ENCODE measurements around the gene KCMF1. TPM values are rescaled to one million over a fixed set of nuclear protein-coding genes. Genes with fewer than 3 reads are reported as not detected.
A peak's percentile ranks its signal among the peaks of the same experiment; 100 is the strongest.

Gene KCMF1
- total and polyA plus RNA-seq, 9 of the 15 experiments (the other 6 are each of a cell fraction or from before 2014, with no cell fraction given), result 6.8 to 88.2 (median 46.5) TPM

DNA sequence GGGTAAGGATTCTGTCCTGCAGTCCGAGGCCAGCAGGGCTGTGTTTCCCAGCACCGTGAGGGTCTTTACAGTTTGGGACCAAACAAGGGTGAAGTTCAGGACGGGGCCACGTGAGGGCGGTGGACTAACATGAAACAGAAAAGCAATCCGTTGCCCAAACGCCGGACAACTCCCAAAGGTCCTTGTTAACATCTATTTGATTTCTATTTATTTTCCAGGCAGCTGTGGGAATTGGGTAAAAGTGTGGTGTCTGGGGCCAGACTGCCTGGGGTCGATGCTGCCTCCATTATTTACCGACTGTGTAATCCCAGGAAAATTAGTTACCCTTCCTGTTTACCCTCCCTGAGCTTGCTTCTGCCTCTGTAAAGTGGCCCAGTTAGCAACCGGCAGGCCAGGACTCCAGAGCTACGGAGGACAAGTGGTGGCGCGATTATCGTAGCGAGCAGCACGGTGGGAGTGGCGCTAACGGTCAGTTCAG, 96.0 kb downstream of the KCMF1 start (continued):
- TF ChIP-seq, protein P1, sequence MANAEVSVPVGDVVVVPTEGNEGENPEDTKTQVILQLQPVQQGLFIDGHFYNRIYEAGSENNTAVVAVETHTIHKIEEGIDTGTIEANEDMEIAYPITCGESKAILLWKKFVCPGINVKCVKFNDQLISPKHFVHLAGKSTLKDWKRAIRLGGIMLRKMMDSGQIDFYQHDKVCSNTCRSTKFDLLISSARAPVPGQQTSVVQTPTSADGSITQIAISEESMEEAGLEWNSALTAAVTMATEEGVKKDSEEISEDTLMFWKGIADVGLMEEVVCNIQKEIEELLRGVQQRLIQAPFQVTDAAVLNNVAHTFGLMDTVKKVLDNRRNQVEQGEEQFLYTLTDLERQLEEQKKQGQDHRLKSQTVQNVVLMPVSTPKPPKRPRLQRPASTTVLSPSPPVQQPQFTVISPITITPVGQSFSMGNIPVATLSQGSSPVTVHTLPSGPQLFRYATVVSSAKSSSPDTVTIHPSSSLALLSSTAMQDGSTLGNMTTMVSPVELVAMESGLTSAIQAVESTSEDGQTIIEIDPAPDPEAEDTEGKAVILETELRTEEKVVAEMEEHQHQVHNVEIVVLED (CRISPR knock-in tag; IDR thresholded peaks at IDR 0.05), result no peak
- TF ChIP-seq GABPB1 (CRISPR knock-in tag; IDR thresholded peaks at IDR 0.05), result no peak
- no peak for TF ChIP-seq FOXA1 (IDR thresholded peaks at IDR 0.05; ENCODE audit: borderline replicate concordance)
- 0 out of 2 replicates have a peak, but pooled peaks have one; percentile 35 for TF ChIP-seq ATF7 (IDR thresholded peaks at IDR 0.05)
- TF ChIP-seq ZNF134 (CRISPR knock-in tag; conservative IDR thresholded peaks at IDR 0.05), result no peak
- no peak for TF ChIP-seq MAFK (IDR thresholded peaks at IDR 0.05; ENCODE audit: low read length)
- TF ChIP-seq POLR2AphosphoS2 (IDR thresholded peaks at IDR 0.05; ENCODE audit: low read length), result no peak
- TF ChIP-seq, protein P2, sequence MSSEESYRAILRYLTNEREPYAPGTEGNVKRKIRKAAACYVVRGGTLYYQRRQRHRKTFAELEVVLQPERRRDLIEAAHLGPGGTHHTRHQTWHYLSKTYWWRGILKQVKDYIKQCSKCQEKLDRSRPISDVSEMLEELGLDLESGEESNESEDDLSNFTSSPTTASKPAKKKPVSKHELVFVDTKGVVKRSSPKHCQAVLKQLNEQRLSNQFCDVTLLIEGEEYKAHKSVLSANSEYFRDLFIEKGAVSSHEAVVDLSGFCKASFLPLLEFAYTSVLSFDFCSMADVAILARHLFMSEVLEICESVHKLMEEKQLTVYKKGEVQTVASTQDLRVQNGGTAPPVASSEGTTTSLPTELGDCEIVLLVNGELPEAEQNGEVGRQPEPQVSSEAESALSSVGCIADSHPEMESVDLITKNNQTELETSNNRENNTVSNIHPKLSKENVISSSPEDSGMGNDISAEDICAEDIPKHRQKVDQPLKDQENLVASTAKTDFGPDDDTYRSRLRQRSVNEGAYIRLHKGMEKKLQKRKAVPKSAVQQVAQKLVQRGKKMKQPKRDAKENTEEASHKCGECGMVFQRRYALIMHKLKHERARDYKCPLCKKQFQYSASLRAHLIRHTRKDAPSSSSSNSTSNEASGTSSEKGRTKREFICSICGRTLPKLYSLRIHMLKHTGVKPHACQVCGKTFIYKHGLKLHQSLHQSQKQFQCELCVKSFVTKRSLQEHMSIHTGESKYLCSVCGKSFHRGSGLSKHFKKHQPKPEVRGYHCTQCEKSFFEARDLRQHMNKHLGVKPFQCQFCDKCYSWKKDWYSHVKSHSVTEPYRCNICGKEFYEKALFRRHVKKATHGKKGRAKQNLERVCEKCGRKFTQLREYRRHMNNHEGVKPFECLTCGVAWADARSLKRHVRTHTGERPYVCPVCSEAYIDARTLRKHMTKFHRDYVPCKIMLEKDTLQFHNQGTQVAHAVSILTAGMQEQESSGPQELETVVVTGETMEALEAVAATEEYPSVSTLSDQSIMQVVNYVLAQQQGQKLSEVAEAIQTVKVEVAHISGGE (CRISPR knock-in tag; IDR thresholded peaks at IDR 0.05), result no peak
- no peak for TF ChIP-seq FIP1L1 (IDR thresholded peaks at IDR 0.05; ENCODE audit: low read depth, low read length, poor library complexity, severe bottlenecking)
- TF ChIP-seq CREBBP (IDR thresholded peaks at IDR 0.05; ENCODE audit: low read depth, low read length), result no peak
- no peak for TF ChIP-seq ZNF121 (CRISPR knock-in tag; conservative IDR thresholded peaks at IDR 0.05)
- TF ChIP-seq ZNF408 (CRISPR knock-in tag; IDR thresholded peaks at IDR 0.05; ENCODE audit: low read depth), result no peak
- peak; percentile 52 to 81 for TF ChIP-seq RAD21 (CRISPR knock-in tag; conservative IDR thresholded peaks at IDR 0.05 in 1 of 2, IDR thresholded peaks at IDR 0.05 in 1 of 2)
- peak; percentile 34; the same call in 1 of the 2 replicates for TF ChIP-seq CXXC5 (CRISPR knock-in tag; IDR thresholded peaks at IDR 0.05)
- TF ChIP-seq SMC3 (conservative IDR thresholded peaks at IDR 0.05; ENCODE audit: insufficient read depth, low read depth, low read length), result peak; percentile 79
- no peak for TF ChIP-seq ZNF586 (CRISPR knock-in tag; conservative IDR thresholded peaks at IDR 0.05)
- TF ChIP-seq HOXB6 (CRISPR knock-in tag; IDR thresholded peaks at IDR 0.05; ENCODE audit: borderline replicate concordance), result no peak
- TF ChIP-seq FOXM1 (IDR thresholded peaks at IDR 0.05; ENCODE audit: low read depth), result no peak
- no peak for TF ChIP-seq FOXM1 (CRISPR knock-in tag; IDR thresholded peaks at IDR 0.05; ENCODE audit: low read depth)
- no peak for TF ChIP-seq NFXL1 (CRISPR knock-in tag; IDR thresholded peaks at IDR 0.05)
- no peak for TF ChIP-seq CBX5 (IDR thresholded peaks at IDR 0.05; ENCODE audit: borderline replicate concordance, low read depth)
- TF ChIP-seq ARID1B (IDR thresholded peaks at IDR 0.05), result no peak
- TF ChIP-seq NRF1 (conservative IDR thresholded peaks at IDR 0.05 in 1 of 2, IDR thresholded peaks at IDR 0.05 in 1 of 2), result 0 out of 4 replicates have a peak, but pooled peaks of 1 of the 2 experiments have one; percentile 15
- TF ChIP-seq MAZ (CRISPR knock-in tag; conservative IDR thresholded peaks at IDR 0.05 in 1 of 2, IDR thresholded peaks at IDR 0.05 in 1 of 2), result no peak

Data from K562 (cell line).